Smooth muscle cell (in vitro differentiated cells): ENCODE results near the gene ASB15. TPM values are rescaled to one million over a fixed set of nuclear protein-coding genes. Genes with fewer than 3 reads are reported as not detected.

Experiments
- DNase-seq: peaks from one replicate; lab custom pipeline; 2025; ENCODE audit not compliant: unreplicated experiment; lab: John Stamatoyannopoulos, UW
- H2AFZ ChIP-seq: fragments of 200-600 bp; sonication (generic); 2 replicates; pipeline ENCODE4 v1.6.0; 2016; ENCODE audit warnings: antibody characterized with exemption, low read depth, mild to moderate bottlenecking
- H3F3A ChIP-seq: fragments of 200-600 bp; sonication (generic); 2 replicates; pipeline ENCODE4 v1.6.0; 2017; ENCODE audit warnings: antibody characterized with exemption, low read depth
- H3K27ac ChIP-seq: fragments of 200-600 bp; sonication (generic); 2 replicates; pipeline ENCODE4 v1.5.1; 2016; ENCODE audit warnings: low read depth, mild to moderate bottlenecking
- H3K27me3 ChIP-seq: fragments of 200-600 bp; sonication (generic); 2 replicates; pipeline ENCODE4 v1.6.1; 2016; ENCODE audit warnings: low read depth, mild to moderate bottlenecking
- H3K36me3 ChIP-seq: fragments of 200-600 bp; sonication (generic); 2 replicates; pipeline ENCODE4 v1.5.1; 2016; ENCODE audit warnings: low read depth
- H3K4me1 ChIP-seq: fragments of 200-600 bp; sonication (generic); 2 replicates; pipeline ENCODE4 v1.5.1; 2016; ENCODE audit warnings: low read depth
- H3K4me2 ChIP-seq: fragments of 200-600 bp; sonication (generic); 2 replicates; pipeline ENCODE4 v1.6.0; 2016; ENCODE audit warnings: mild to moderate bottlenecking
- H3K4me3 ChIP-seq: fragments of 200-600 bp; sonication (generic); 2 replicates; pipeline ENCODE4 v1.5.1; 2016; ENCODE audit warnings: mild to moderate bottlenecking
- H3K79me2 ChIP-seq: fragments of 200-600 bp; sonication (generic); 2 replicates; pipeline ENCODE4 v1.6.0; 2016; ENCODE audit warnings: low read depth, mild to moderate bottlenecking
- H3K9ac ChIP-seq: fragments of 200-600 bp; sonication (generic); 2 replicates; pipeline ENCODE4 v1.6.0; 2016; ENCODE audit warnings: low read depth
- H3K9me3 ChIP-seq: fragments of 200-600 bp; sonication (generic); replicated peaks from 2 replicates; pipeline ENCODE4 v1.5.1; 2016; ENCODE audit warnings: low read depth
- H4K20me1 ChIP-seq: fragments of 200-600 bp; sonication (generic); 2 replicates; pipeline ENCODE4 v1.6.0; 2016; ENCODE audit warnings: low read depth
- CTCF ChIP-seq: fragments of 200-600 bp; sonication (generic); IDR thresholded peaks from 2 replicates; pipeline ENCODE4 v1.5.1; 2017; ENCODE audit warnings: borderline replicate concordance, mild to moderate bottlenecking, antibody characterized with exemption; ENCODE audit not compliant: insufficient read depth, poor library complexity, severe bottlenecking
- WGBS: methylation state at CpG from one replicate; pipeline ENCODE4 v1.1.7; 2016; ENCODE audit warnings: low lambda C conversion rate; 5-methylcytosine and 5-hydroxymethylcytosine counted together
- polyA plus RNA-seq: library from polyadenylated mRNA; unstranded; fragments of >200 nt; fragmentation: Nextera tagmentation; extraction: Ambion mirVana; gene quantifications from 2 replicates; pipeline ENCODE4 v1.2.1, GENCODE V29; 2016
- total RNA-seq: library from RNA; depleted of rRNA; stranded (reverse); fragments of >200 nt; gene quantifications from 2 replicates; pipeline ENCODE4 v1.2.3, GENCODE V29; 2014

ASB15 gene
- total and polyA plus RNA-seq, 2 experiments from 2014 or later: 0.07 TPM; not detected in 1

GRCh38 chr7:123658023-123658422 lies 56.4 kb downstream of the ASB15 start:
- H3K27ac ChIP-seq: no peak overlapping the region
- no peak for TF ChIP-seq CTCF
- no peaks in the 10 kb centered on the region for H3F3A ChIP-seq
- H3K9me3 ChIP-seq: no peaks in the 10 kb centered on the region
- H3K4me1 ChIP-seq: no peaks in the 10 kb centered on the region
- H3K79me2 ChIP-seq: no peaks in the 10 kb centered on the region
- DNase-seq: no peak
- H4K20me1 ChIP-seq: no peaks in the 10 kb centered on the region
- no peaks in the 10 kb centered on the region for H3K27me3 ChIP-seq
- H3K36me3 ChIP-seq: no peaks in the 10 kb centered on the region
- WGBS: 80% methylated on average over 6 of the region's 6 CpGs
- no peak overlapping the region for H3K9ac ChIP-seq
- no peak overlapping the region for H3K4me3 ChIP-seq
- no peak overlapping the region for H3K4me2 ChIP-seq
- H2AFZ ChIP-seq: no peak overlapping the region

- no peak overlapping the region for H2AFZ ChIP-seq
- H3K9ac ChIP-seq: no peak overlapping the region
- no peaks in the 10 kb centered on the region for H4K20me1 ChIP-seq
- H3K36me3 ChIP-seq: no peaks in the 10 kb centered on the region
- no peaks in the 10 kb centered on the region for H3F3A ChIP-seq
- H3K4me2 ChIP-seq: no peak overlapping the region
- no peaks in the 10 kb centered on the region for H3K27me3 ChIP-seq
- no peaks in the 10 kb centered on the region for H3K9me3 ChIP-seq
- DNase-seq: no peak
- H3K27ac ChIP-seq: no peak overlapping the region
- no peak overlapping the region for H3K4me3 ChIP-seq
- H3K4me1 ChIP-seq: no peaks in the 10 kb centered on the region
- WGBS: 64% methylated on average over 8 of the region's 8 CpGs
- no peaks in the 10 kb centered on the region for H3K79me2 ChIP-seq
- no peak for TF ChIP-seq CTCF
Measured at GRCh38 chr7:123660514-123661354, 59.1 kb downstream of the ASB15 start.

- H3K9me3 ChIP-seq: no peaks in the 10 kb centered on the region
- no peaks in the 10 kb centered on the region for H3F3A ChIP-seq
- no peak for TF ChIP-seq CTCF
- WGBS: 90% methylated on average over 1 of the region's 1 CpG
- no peak overlapping the region for H2AFZ ChIP-seq
- H3K4me1 ChIP-seq: no peaks in the 10 kb centered on the region
- H3K4me2 ChIP-seq: no peak overlapping the region
- no peak overlapping the region for H3K4me3 ChIP-seq
- no peaks in the 10 kb centered on the region for H3K79me2 ChIP-seq
- no peaks in the 10 kb centered on the region for H4K20me1 ChIP-seq
- H3K36me3 ChIP-seq: no peaks in the 10 kb centered on the region
- no peaks in the 10 kb centered on the region for H3K27me3 ChIP-seq
- H3K27ac ChIP-seq: no peak overlapping the region
- DNase-seq: no peak
- H3K9ac ChIP-seq: no peak overlapping the region
Measured at GRCh38 chr7:123661765-123662164, 60.1 kb downstream of the ASB15 start.

- Histone ChIP-seq H3K36me3 (no peaks in the 10 kb centered on the region), H3K27me3 (no peaks in the 10 kb centered on the region), H4K20me1 (no peaks in the 10 kb centered on the region), H3K9me3 (no peaks in the 10 kb centered on the region), H2AFZ (no peak overlapping the region), H3K9ac (no peak overlapping the region), H3K4me2 (no peak overlapping the region), H3K27ac (no peak overlapping the region), H3K79me2 (no peaks in the 10 kb centered on the region), H3K4me3 (no peak overlapping the region), H3K4me1 (no peaks in the 10 kb centered on the region), H3F3A (no peaks in the 10 kb centered on the region)
- TF ChIP-seq CTCF: no peak
- no peak for DNase-seq
- WGBS: 96% methylated on average over 15 of the region's 15 CpGs
Measured at GRCh38 chr7:123662293-123662692, 60.7 kb downstream of the ASB15 start.
